K562 (cell line): ENCODE data around the gene SMIM29. TPM values are rescaled to one million over a fixed set of nuclear protein-coding genes. Genes with fewer than 3 reads are reported as not detected.
A peak's percentile ranks its signal among the peaks of the same experiment; 100 is the strongest.

Experiments used
- ARID4B ChIP-seq: sonication (generic); formaldehyde crosslinking; IDR thresholded peaks from 2 replicates; pipeline ENCODE4 v1.8.0; 2022; ENCODE audit warnings: mild to moderate bottlenecking, missing genetic modification reagents
- BACH1 ChIP-seq: fragments of 200-800 bp; sonication (Bioruptor generic); IDR thresholded peaks from 2 replicates; pipeline ENCODE4 v1.6.1; 2016; ENCODE audit warnings: missing genetic modification characterization, missing compliant biosample characterization
- BMI1 ChIP-seq: fragments of 150-350 bp; IDR thresholded peaks from 2 replicates; pipeline ENCODE4 v1.6.1; 2014; ENCODE audit warnings: low read length
- EP400 ChIP-seq: fragments of 450-650 bp; IDR thresholded peaks from 2 replicates; pipeline ENCODE4 v1.6.1; 2017; ENCODE audit warnings: antibody characterized with exemption, mild to moderate bottlenecking, moderate library complexity
- ETS1 ChIP-seq: conservative IDR thresholded peaks from 2 replicates; pipeline ENCODE4 v1.6.1; 2011; ENCODE audit warnings: low read depth, mild to moderate bottlenecking, low read length; ENCODE audit not compliant: control insufficient read depth
- JUN ChIP-seq, 2 experiments: sonication (generic) in 1 of 2; formaldehyde crosslinking in 1 of 2; IDR thresholded peaks; 2 replicates each; pipeline versions ENCODE4 v1.6.1 to v1.8.0; 2012 to 2022; ENCODE audit warnings: borderline replicate concordance in 2 of 2, mild to moderate bottlenecking in 2 of 2, improper control_type of control experiment in 1 of 2, low read depth in 1 of 2, low read length in 1 of 2, missing genetic modification reagents in 1 of 2
- MYNN ChIP-seq, 2 experiments: sonication (generic); formaldehyde crosslinking in 1 of 2; IDR thresholded peaks; 2 replicates each; pipeline versions ENCODE4 v1.5.0 to v1.6.1; 2016 to 2020; ENCODE audit warnings: antibody characterized with exemption in 1 of 2, missing genetic modification reagents in 1 of 2
- NFIC ChIP-seq: fragments of 450-650 bp; IDR thresholded peaks from 2 replicates; pipeline ENCODE4 v1.6.1; 2017; ENCODE audit warnings: mild to moderate bottlenecking, inconsistent platforms
- POU5F1 ChIP-seq: fragments of 150-350 bp; IDR thresholded peaks from 2 replicates; pipeline ENCODE4 v1.6.1; 2014; ENCODE audit warnings: borderline replicate concordance, low read length, low read depth, mild to moderate bottlenecking; ENCODE audit not compliant: partially characterized antibody
- RBM22 ChIP-seq: fragments of 200-400 bp; formaldehyde crosslinking; IDR thresholded peaks from 2 replicates; pipeline ENCODE4 v1.6.1; 2018; ENCODE audit warnings: low read length, low read depth; ENCODE audit not compliant: poor library complexity, severe bottlenecking
- SMAD1 ChIP-seq: fragments of 150-350 bp; IDR thresholded peaks from 2 replicates; pipeline ENCODE4 v1.6.1; 2014; ENCODE audit warnings: low read length, low read depth; ENCODE audit not compliant: partially characterized antibody
- TEAD4 ChIP-seq, 2 experiments: sonication (generic) in 1 of 2; formaldehyde crosslinking in 1 of 2; IDR thresholded peaks; 2 replicates each; pipeline versions ENCODE4 v1.6.1 to v1.8.0; 2012 to 2022; ENCODE audit warnings: borderline replicate concordance in 1 of 2, inconsistent platforms in 1 of 2, low read length in 1 of 2, mild to moderate bottlenecking in 1 of 2, missing genetic modification reagents in 1 of 2
- THAP7 ChIP-seq: fragments of 250-450 bp; sonication (Bioruptor Pico); IDR thresholded peaks from 2 replicates; pipeline ENCODE4 v1.5.0; 2021
- ZC3H8 ChIP-seq: fragments of 450-650 bp; IDR thresholded peaks from 2 replicates; pipeline ENCODE4 v1.6.1; 2017
- ZNF316 ChIP-seq: fragments of 450-650 bp; IDR thresholded peaks from 2 replicates; pipeline ENCODE4 v1.6.1; 2016
- ZNF584 ChIP-seq: fragments of 200-800 bp; sonication (Bioruptor generic); IDR thresholded peaks from 2 replicates; pipeline ENCODE4 v1.6.1; 2016; ENCODE audit warnings: low read depth, mild to moderate bottlenecking, missing genetic modification characterization, missing compliant biosample characterization
- polyA plus RNA-seq, 8 experiments: library from polyadenylated mRNA; depleted of rRNA in 4 of 8; stranded (reverse) in 5 of 8; unstranded in 3 of 8; fragments of >200 nt; fragmentation: Nextera tagmentation in 2 of 8; fragmentation: Illumina TruSeq in 1 of 8; extraction: Ambion mirVana in 2 of 8; extraction: Trizol in 1 of 8; gene quantifications; 2 replicates each; pipeline versions ENCODE4 v1.2.1 to v1.2.3, GENCODE V29; 2011 to 2014; ENCODE audit warnings: inconsistent platforms in 1 of 8, missing spikeins in 1 of 8
- total RNA-seq, 7 experiments: library from RNA; depleted of rRNA in 6 of 7; stranded (reverse); fragments of >200 nt in 6 of 7; fragmentation: Illumina TruSeq in 2 of 7; extraction: Trizol in 2 of 7; gene quantifications; 2 replicates each; pipeline versions ENCODE4 v1.2.1 to v1.2.3, GENCODE V29; 2011 to 2021; ENCODE audit warnings: low replicate concordance in 1 of 7
- TF ChIP-seq, protein P1 (sequence below), 2 experiments: IDR thresholded peaks; 2 replicates each; pipeline ENCODE4 v1.6.1; 2012; ENCODE audit warnings: improper control_type of control experiment in 2 of 2, low read depth in 2 of 2, low read length in 2 of 2, borderline replicate concordance in 1 of 2

The SMIM29 gene
- total and polyA plus RNA-seq, 9 of the 15 experiments (the other 6 are each of a cell fraction or from before 2014, with no cell fraction given): 6.5 to 36.7 (median 20.9) TPM

DNA sequence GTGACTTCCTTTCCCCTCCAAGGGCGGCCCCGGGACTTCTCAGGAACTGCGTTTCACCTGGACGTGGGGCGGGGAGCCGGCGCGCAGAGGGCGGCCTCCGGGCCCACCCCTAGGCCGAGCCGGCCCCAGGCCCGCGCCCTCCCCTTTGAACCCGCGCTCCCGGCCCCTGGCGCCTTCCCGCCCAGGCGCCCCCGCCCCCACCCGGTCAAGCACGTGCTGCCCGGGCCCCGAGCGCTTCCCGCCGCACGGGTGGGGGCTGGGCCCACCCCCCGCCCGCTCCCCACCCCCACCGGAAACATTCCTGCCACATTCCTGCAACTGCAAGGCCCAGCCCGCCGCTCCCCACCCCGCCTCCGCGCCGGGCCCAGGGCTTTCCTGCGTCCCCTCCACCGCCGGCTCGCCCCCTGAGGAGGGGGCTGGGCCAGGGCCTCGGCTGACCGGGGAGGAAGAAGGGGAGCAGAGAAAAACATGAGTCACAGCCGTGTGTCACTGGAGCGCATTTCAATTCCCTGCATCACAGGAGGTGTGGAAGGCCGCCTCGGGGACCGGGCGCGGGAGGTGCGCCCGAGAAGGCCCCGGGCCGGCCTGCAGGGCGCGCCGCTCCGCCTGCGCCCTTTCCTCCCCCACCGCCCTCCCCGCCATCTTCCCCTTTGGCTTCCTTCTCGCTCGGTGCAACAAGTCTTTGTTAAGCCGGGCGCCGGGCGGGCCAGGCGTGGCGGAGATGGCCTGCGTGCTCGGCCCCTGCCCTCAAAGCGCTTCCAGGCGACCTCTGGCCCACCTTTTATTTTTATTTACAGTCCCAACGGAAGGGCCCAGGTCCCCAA is 13.3 kb downstream of the SMIM29 start (continued):
- TF ChIP-seq ZNF584 (CRISPR knock-in tag) (peak; percentile 70), MYNN (IDR thresholded peaks at IDR 0.05) (no peak), MYNN (CRISPR knock-in tag; IDR thresholded peaks at IDR 0.05) (no peak), SMAD1 (peak; percentile 8), RBM22 (peak; percentile 97), ETS1 (peak; percentile 82), BACH1 (tag) (no peak), EP400 (no peak; the same call in 1 of the 2 replicates), JUN (IDR thresholded peaks at IDR 0.05; ENCODE audit: borderline replicate concordance, low read depth, low read length) (peak; percentile 82), JUN (CRISPR knock-in tag; IDR thresholded peaks at IDR 0.05; ENCODE audit: borderline replicate concordance) (no peak), ARID4B (CRISPR knock-in tag) (no peak; the same call in 1 of the 2 replicates), BMI1 (no peak), ZNF316 (peak; percentile 83), POU5F1 (no peak), NFIC (peak; percentile 27), TEAD4 (IDR thresholded peaks at IDR 0.05; ENCODE audit: low read length) (0 out of 2 replicates have a peak, but pooled peaks have one; percentile 32), TEAD4 (CRISPR knock-in tag; IDR thresholded peaks at IDR 0.05; ENCODE audit: borderline replicate concordance) (no peak), ZC3H8 (no peak), THAP7 (peak; percentile 74; the same call in 1 of the 2 replicates)
- TF ChIP-seq, protein P1, sequence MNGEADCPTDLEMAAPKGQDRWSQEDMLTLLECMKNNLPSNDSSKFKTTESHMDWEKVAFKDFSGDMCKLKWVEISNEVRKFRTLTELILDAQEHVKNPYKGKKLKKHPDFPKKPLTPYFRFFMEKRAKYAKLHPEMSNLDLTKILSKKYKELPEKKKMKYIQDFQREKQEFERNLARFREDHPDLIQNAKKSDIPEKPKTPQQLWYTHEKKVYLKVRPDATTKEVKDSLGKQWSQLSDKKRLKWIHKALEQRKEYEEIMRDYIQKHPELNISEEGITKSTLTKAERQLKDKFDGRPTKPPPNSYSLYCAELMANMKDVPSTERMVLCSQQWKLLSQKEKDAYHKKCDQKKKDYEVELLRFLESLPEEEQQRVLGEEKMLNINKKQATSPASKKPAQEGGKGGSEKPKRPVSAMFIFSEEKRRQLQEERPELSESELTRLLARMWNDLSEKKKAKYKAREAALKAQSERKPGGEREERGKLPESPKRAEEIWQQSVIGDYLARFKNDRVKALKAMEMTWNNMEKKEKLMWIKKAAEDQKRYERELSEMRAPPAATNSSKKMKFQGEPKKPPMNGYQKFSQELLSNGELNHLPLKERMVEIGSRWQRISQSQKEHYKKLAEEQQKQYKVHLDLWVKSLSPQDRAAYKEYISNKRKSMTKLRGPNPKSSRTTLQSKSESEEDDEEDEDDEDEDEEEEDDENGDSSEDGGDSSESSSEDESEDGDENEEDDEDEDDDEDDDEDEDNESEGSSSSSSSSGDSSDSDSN (IDR thresholded peaks at IDR 0.05; ENCODE audit: borderline replicate concordance in 1 of 2, low read depth in 2 of 2, low read length in 2 of 2): 0 out of 4 replicates have a peak, but pooled peaks of 1 of the 2 experiments have one; percentile 68
